Skeletal muscle satellite cell (primary cell): Measurements from ENCODE around the gene SLC9A1.

Experiments
- H3K27me3 ChIP-seq: 2 replicates; pipeline ENCODE4 v1.7.0; 2013; ENCODE audit warnings: low read length; ENCODE audit not compliant: control insufficient read depth, insufficient read depth
- H3K36me3 ChIP-seq: 2 replicates; pipeline ENCODE4 v1.7.0; 2013; ENCODE audit warnings: mild to moderate bottlenecking, control low read depth, low read length; ENCODE audit not compliant: insufficient read depth
- H3K4me1 ChIP-seq: 2 replicates; pipeline ENCODE4 v1.7.0; 2013; ENCODE audit warnings: low read length; ENCODE audit not compliant: control insufficient read depth, insufficient read depth
- H3K4me2 ChIP-seq: 2 replicates; pipeline ENCODE4 v1.7.0; 2013; ENCODE audit warnings: mild to moderate bottlenecking, low read length
- H3K4me3 ChIP-seq: 2 replicates; pipeline ENCODE4 v1.7.0; 2013; ENCODE audit warnings: low read length
- H3K9ac ChIP-seq: 2 replicates; pipeline ENCODE4 v1.7.0; 2013; ENCODE audit warnings: mild to moderate bottlenecking, low read depth, low read length, moderate library complexity
- H3K9me3 ChIP-seq: replicated peaks from 2 replicates; pipeline ENCODE4 v1.7.0; 2013; ENCODE audit warnings: mild to moderate bottlenecking, control low read depth, low read length

The SLC9A1 gene

GRCh38 chr1:27139980-27140379 is 14.9 kb downstream of the SLC9A1 start:
- H3K9ac ChIP-seq = no peak overlapping the region
- H3K4me1 ChIP-seq = peaks cover 37% of the 10 kb centered on the region
- peaks cover 9% of the 10 kb centered on the region for H3K36me3 ChIP-seq

GRCh38 chr1:27138927-27139326 is 16.0 kb downstream of the SLC9A1 start:
- peaks cover 29% of the 10 kb centered on the region for H3K4me1 ChIP-seq
- no peaks in the 10 kb centered on the region for H3K9me3 ChIP-seq
- no peak overlapping the region for H3K4me3 ChIP-seq
- no peak overlapping the region for H3K9ac ChIP-seq
- H3K36me3 ChIP-seq = peaks cover 9% of the 10 kb centered on the region
- H3K27me3 ChIP-seq = no peaks in the 10 kb centered on the region
- no peak overlapping the region for H3K4me2 ChIP-seq

More at GRCh38 chr1:27139980-27140379, 14.9 kb downstream of the SLC9A1 start:
- no peak overlapping the region for H3K4me2 ChIP-seq
- no peaks in the 10 kb centered on the region for H3K9me3 ChIP-seq
- H3K4me3 ChIP-seq = no peak overlapping the region
- no peaks in the 10 kb centered on the region for H3K27me3 ChIP-seq

DNA sequence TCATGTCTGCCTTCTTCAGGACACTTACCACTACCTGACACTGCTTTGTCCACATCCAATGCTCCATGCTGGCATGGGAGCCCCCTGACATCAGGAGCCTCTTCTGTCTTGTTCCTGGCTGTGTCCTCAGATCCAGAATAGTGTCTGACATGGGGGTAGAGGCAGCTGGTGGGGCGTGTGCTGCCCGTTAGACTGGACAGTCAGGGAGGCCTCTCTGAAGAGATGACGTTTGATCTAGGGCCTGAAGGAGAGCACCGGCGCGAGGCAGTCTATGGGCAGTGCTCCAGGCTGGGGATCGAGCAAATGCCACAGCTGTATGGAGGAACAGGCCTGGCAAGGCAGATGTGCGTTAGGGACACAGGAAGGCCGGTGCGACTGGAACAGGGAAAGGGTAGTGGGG is 16.6 kb downstream of the SLC9A1 start:
- Histone ChIP-seq H3K27me3 (no peaks in the 10 kb centered on the region), H3K4me1 (peaks cover 29% of the 10 kb centered on the region), H3K9me3 (no peaks in the 10 kb centered on the region), H3K4me3 (no peak overlapping the region), H3K9ac (no peak overlapping the region), H3K4me2 (no peak overlapping the region), H3K36me3 (peaks cover 9% of the 10 kb centered on the region)

- no peak overlapping the region for H3K4me3 ChIP-seq
- no peak overlapping the region for H3K4me2 ChIP-seq
- no peaks in the 10 kb centered on the region for H3K9me3 ChIP-seq
- peaks cover 9% of the 10 kb centered on the region for H3K36me3 ChIP-seq
- H3K27me3 ChIP-seq = no peaks in the 10 kb centered on the region
- peaks cover 30% of the 10 kb centered on the region for H3K4me1 ChIP-seq
- H3K9ac ChIP-seq = no peak overlapping the region
These were observed 17.3 kb downstream of the SLC9A1 start for GRCh38 chr1:27137544-27138075.

GRCh38 chr1:27136998-27137542 is 17.9 kb downstream of the SLC9A1 start:
- H3K4me3 ChIP-seq = no peak overlapping the region
- H3K36me3 ChIP-seq = peaks cover 9% of the 10 kb centered on the region
- H3K9ac ChIP-seq = no peak overlapping the region
- H3K4me1 ChIP-seq = peaks cover 32% of the 10 kb centered on the region
- no peaks in the 10 kb centered on the region for H3K9me3 ChIP-seq
- no peaks in the 10 kb centered on the region for H3K27me3 ChIP-seq
- H3K4me2 ChIP-seq = no peak overlapping the region

DNA sequence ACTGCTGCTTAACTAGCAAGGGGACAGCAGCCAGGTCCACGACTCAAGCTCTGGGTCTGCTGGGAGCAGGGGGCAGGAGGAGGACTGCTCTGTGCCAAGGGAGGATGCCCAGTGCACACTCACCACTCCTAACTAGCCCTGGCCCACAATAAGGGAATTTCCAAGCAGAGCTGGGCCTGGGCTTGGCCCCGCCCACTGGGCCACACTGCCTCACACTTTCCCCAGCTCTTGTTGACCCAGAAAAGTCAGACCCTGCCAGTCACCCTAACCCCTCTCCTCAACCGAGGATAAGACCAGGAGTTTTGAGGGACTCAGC is 18.7 kb downstream of the SLC9A1 start:
- Histone ChIP-seq H3K4me1 (peaks cover 33% of the 10 kb centered on the region), H3K9ac (no peak overlapping the region), H3K36me3 (peaks cover 9% of the 10 kb centered on the region), H3K27me3 (no peaks in the 10 kb centered on the region), H3K4me3 (no peak overlapping the region), H3K9me3 (no peaks in the 10 kb centered on the region), H3K4me2 (no peak overlapping the region)

DNA sequence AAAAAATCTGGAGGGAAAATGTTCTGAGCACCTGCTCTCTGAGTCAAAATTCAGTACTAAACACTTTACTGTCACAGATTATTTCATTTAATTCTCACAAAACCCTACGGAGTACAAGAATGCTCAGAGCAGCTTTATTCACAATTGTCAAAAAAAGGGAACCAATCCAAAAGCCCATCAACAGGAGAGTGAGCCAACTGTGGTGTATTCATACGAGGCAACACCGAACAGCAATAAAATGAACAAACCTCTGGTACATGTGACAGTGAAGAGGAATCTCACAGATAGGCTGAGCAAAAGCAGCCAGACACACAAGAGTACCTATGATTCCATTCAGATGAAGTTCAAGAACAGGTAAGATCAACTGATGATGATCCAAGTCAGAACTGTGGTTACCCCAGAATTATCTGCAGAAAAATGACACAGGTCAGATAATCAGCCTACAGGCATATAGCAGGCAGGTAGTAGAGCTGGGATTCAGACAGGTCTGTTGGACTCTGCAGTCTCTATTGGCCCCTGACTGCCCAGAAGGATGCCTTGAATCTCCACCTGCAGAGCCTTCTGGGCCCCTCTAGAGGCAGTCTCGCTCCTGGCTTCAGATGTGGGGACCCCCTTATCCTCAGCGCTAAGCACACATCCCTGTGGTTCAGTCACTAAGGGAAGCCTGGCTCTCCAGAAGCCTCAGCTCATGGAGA is 19.2 kb downstream of the SLC9A1 start:
- Histone ChIP-seq H3K4me1 (peaks cover 33% of the 10 kb centered on the region), H3K4me3 (no peak overlapping the region), H3K9me3 (no peaks in the 10 kb centered on the region), H3K4me2 (no peak overlapping the region), H3K27me3 (no peaks in the 10 kb centered on the region), H3K9ac (no peak overlapping the region), H3K36me3 (peaks cover 9% of the 10 kb centered on the region)

GRCh38 chr1:27133991-27134390 is 20.9 kb downstream of the SLC9A1 start:
- Histone ChIP-seq H3K4me3 (no peak overlapping the region), H3K4me1 (peaks cover 26% of the 10 kb centered on the region), H3K4me2 (no peak overlapping the region), H3K9me3 (no peaks in the 10 kb centered on the region), H3K36me3 (peaks cover 11% of the 10 kb centered on the region), H3K9ac (no peak overlapping the region), H3K27me3 (no peaks in the 10 kb centered on the region)

DNA sequence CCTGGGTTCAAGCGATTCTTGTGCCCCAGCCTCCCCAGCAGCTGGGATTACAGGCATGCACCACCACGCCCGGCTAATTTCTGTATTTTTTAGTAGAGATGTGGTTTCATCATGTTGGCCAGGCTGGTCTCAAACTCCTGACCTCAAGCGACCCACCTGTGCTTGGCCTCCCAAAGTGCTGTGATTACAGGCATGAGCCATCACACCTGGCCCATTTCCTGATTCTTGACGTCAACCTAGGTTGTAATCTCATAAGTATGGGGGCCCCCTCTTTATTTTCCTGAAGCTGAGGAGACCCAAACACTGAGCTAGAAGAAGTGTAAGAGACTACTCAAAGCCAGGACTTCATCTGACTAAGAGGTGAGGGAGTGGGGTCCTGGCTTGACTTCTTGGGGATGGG is 21.8 kb downstream of the SLC9A1 start:
- Histone ChIP-seq H3K9ac (no peak overlapping the region), H3K36me3 (peaks cover 7% of the 10 kb centered on the region), H3K4me1 (peaks cover 20% of the 10 kb centered on the region)

GRCh38 chr1:27132624-27133023 is 22.3 kb downstream of the SLC9A1 start:
- no peak overlapping the region for H3K4me2 ChIP-seq
- no peak overlapping the region for H3K4me3 ChIP-seq
- H3K36me3 ChIP-seq = peaks cover 8% of the 10 kb centered on the region
- no peaks in the 10 kb centered on the region for H3K27me3 ChIP-seq
- peaks cover 16% of the 10 kb centered on the region for H3K4me1 ChIP-seq
- no peak overlapping the region for H3K9ac ChIP-seq
- no peaks in the 10 kb centered on the region for H3K9me3 ChIP-seq

More for the DNA sequence above, 21.8 kb downstream of the SLC9A1 start:
- Histone ChIP-seq H3K4me3 (no peak overlapping the region), H3K9me3 (no peaks in the 10 kb centered on the region), H3K27me3 (no peaks in the 10 kb centered on the region), H3K4me2 (no peak overlapping the region)

DNA sequence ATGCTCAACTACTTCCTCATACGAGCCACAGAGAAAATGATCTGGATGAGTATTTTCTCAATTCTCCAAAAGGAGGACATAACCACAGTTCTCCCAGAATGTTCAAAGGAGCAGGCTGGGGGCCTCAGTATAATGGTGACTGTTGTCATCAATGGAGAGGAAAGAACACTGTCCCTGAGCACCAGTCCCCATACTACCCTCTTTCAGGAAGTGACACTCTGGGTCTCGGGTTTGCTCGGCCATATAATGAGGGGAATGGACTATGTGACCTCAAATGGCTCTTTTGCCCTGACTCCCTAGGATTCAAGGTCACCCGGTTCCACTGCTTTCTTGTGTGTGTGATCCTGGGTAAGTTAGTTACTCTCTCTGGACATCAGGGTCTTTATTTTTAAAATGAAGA is 22.8 kb downstream of the SLC9A1 start:
- Histone ChIP-seq H3K4me3 (no peak overlapping the region), H3K4me2 (no peak overlapping the region), H3K9ac (no peak overlapping the region), H3K4me1 (peaks cover 11% of the 10 kb centered on the region), H3K9me3 (no peaks in the 10 kb centered on the region), H3K36me3 (peaks cover 10% of the 10 kb centered on the region), H3K27me3 (no peaks in the 10 kb centered on the region)

DNA sequence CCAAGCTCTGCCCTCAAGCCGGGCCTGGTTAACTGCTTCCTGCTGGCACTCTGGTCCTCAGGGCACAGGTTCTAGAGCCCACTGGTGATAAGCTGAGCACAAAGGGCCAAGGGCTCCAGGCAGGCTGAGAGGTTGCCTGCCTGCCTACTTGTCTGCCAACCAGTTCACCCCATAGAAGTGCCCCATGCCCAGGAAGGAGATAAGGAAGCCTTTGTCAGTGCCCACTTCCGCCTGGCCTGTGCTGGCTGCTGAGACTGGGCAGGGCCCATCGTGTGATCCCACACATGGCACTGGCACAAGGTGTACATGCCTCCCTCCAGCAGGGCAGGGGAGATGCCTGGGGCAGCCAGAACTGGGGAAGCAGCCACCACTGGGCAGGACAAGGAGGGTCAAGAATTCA is 24.1 kb downstream of the SLC9A1 start:
- no peak overlapping the region for H3K4me3 ChIP-seq
- no peak overlapping the region for H3K9ac ChIP-seq
- H3K4me1 ChIP-seq = peaks cover 9% of the 10 kb centered on the region
- no peaks in the 10 kb centered on the region for H3K9me3 ChIP-seq
- no peak overlapping the region for H3K4me2 ChIP-seq
- H3K27me3 ChIP-seq = no peaks in the 10 kb centered on the region
- H3K36me3 ChIP-seq = peaks cover 9% of the 10 kb centered on the region
